SK-N-SH (cell line): ENCODE measurements around the gene ACD. TPM values are rescaled to one million over a fixed set of nuclear protein-coding genes. Genes with fewer than 3 reads are reported as not detected.

Experiments used
- CTCF ChIA-PET: fragments of 300-600, 350-600 bp; formaldehyde crosslinking; extraction: SDS; loops from one replicate; lab custom pipeline; 2021; lab: Yijun Ruan, JAX
- POLR2A ChIA-PET: fragments of 350-600 bp; sonication (Branson Sonifier 250); formaldehyde crosslinking; extraction: SDS; loops from one replicate; lab custom pipeline; 2020; ENCODE audit warnings: antibody characterized with exemption, inconsistent platforms; lab: Yijun Ruan, JAX
- DNase-seq: peaks from one replicate; pipeline ENCODE4 v3.0.0; 2012
- H2AFZ ChIP-seq: fragments of 200-600 bp; sonication (generic); 2 replicates; pipeline ENCODE4 v1.8.1; 2016; ENCODE audit warnings: antibody characterized with exemption, mild to moderate bottlenecking, low read depth
- H3F3A ChIP-seq: fragments of 200-600 bp; sonication (generic); replicated peaks from 2 replicates; pipeline ENCODE3; 2016; ENCODE audit warnings: antibody characterized with exemption, mild to moderate bottlenecking; ENCODE audit not compliant: insufficient read depth
- H3K27ac ChIP-seq, 2 experiments: fragments of 200-500 bp in 1 of 2; fragments of 200-600 bp in 1 of 2; sonication (Bioruptor generic) in 1 of 2; sonication (generic), shearing (Covaris generic) in 1 of 2; 2 replicates each; pipeline versions ENCODE4 v1.5.1 to v1.6.1; 2014 to 2016; ENCODE audit warnings: low read depth in 2 of 2, inconsistent platforms in 1 of 2, low read length in 1 of 2, mild to moderate bottlenecking in 1 of 2, mixed read lengths in 1 of 2
- H3K27me3 ChIP-seq: fragments of 200-600 bp; sonication (generic), shearing (Covaris generic); 2 replicates; pipeline ENCODE4 v1.6.1; 2016; ENCODE audit warnings: mixed run types; ENCODE audit not compliant: insufficient read depth
- H3K36me3 ChIP-seq, 2 experiments: fragments of 200-500 bp in 1 of 2; fragments of 200-600 bp in 1 of 2; sonication (Bioruptor generic) in 1 of 2; sonication (generic) in 1 of 2; replicated peaks in 1 of 2; 2 replicates each; pipeline versions ENCODE3 to v1.5.1; 2014 to 2016; ENCODE audit warnings: low read length in 1 of 2, mild to moderate bottlenecking in 1 of 2; ENCODE audit not compliant: insufficient read depth in 2 of 2, control insufficient read depth in 1 of 2
- H3K4me1 ChIP-seq, 2 experiments: fragments of 200-500 bp in 1 of 2; fragments of 200-600 bp in 1 of 2; sonication (Bioruptor generic) in 1 of 2; sonication (generic), shearing (Covaris generic) in 1 of 2; 2 replicates each; pipeline versions ENCODE4 v1.5.1 to v1.6.1; 2014 to 2016; ENCODE audit warnings: low read depth in 1 of 2, low read length in 1 of 2, mixed run types in 1 of 2; ENCODE audit not compliant: insufficient read depth in 2 of 2, control insufficient read depth in 1 of 2
- H3K4me2 ChIP-seq: fragments of 200-600 bp; sonication (generic), shearing (Covaris generic); 2 replicates; pipeline ENCODE4 v1.6.1; 2017; ENCODE audit warnings: mixed run types
- H3K4me3 ChIP-seq, 2 experiments: fragments of 200-500 bp in 1 of 2; fragments of 200-600 bp in 1 of 2; sonication (Bioruptor generic) in 1 of 2; sonication (generic), shearing (Covaris generic) in 1 of 2; 2 replicates each; pipeline versions ENCODE4 v1.5.1 to v1.8.1; 2014 to 2016; ENCODE audit warnings: low read depth in 2 of 2, inconsistent platforms in 1 of 2, low read length in 1 of 2, mild to moderate bottlenecking in 1 of 2, mixed read lengths in 1 of 2, moderate library complexity in 1 of 2
- H3K79me2 ChIP-seq: fragments of 200-600 bp; sonication (generic); 2 replicates; pipeline ENCODE4 v1.8.1; 2017; ENCODE audit warnings: mild to moderate bottlenecking; ENCODE audit not compliant: insufficient read depth
- H3K9ac ChIP-seq: fragments of 200-600 bp; sonication (generic); 2 replicates; pipeline ENCODE4 v1.6.1; 2017; ENCODE audit warnings: mixed run types
- H3K9me2 ChIP-seq: fragments of 200-600 bp; sonication (generic); 2 replicates; pipeline ENCODE4 v1.6.1; 2017; ENCODE audit warnings: mixed run types
- H3K9me3 ChIP-seq: fragments of 200-600 bp; sonication (generic); 2 replicates; pipeline ENCODE4 v1.6.1; 2017; ENCODE audit warnings: mixed run types, mild to moderate bottlenecking, moderate library complexity
- H4K20me1 ChIP-seq: fragments of 200-600 bp; sonication (generic); 2 replicates; pipeline ENCODE4 v1.6.1; 2017; ENCODE audit warnings: mild to moderate bottlenecking, mixed run types; ENCODE audit not compliant: insufficient read depth
- EZH2phosphoT487 ChIP-seq: fragments of 200-600 bp; sonication (generic); IDR thresholded peaks from 2 replicates; pipeline ENCODE4 v1.6.1; 2017; ENCODE audit warnings: low read depth, mixed run types, mild to moderate bottlenecking, antibody characterized with exemption, moderate library complexity, borderline replicate concordance
- GABPA ChIP-seq: IDR thresholded peaks from 2 replicates; pipeline ENCODE4 v1.4.0; 2012; ENCODE audit warnings: low read depth, mild to moderate bottlenecking
- RFX5 ChIP-seq: IDR thresholded peaks from 2 replicates; pipeline ENCODE4 v1.6.1; 2012; ENCODE audit warnings: mild to moderate bottlenecking, improper control_type of control experiment, low read length
- TAF1 ChIP-seq: IDR thresholded peaks from 2 replicates; pipeline ENCODE4 v1.6.1; 2012; ENCODE audit warnings: low read depth, mild to moderate bottlenecking, low read length, moderate library complexity, borderline replicate concordance
- YY1 ChIP-seq: IDR thresholded peaks from 2 replicates; pipeline ENCODE4 v1.4.0; 2012; ENCODE audit warnings: low read depth, mild to moderate bottlenecking
- WGBS: methylation state at CpG from one replicate; pipeline ENCODE4 v1.1.6; 2017; ENCODE audit warnings: low lambda C conversion rate; 5-methylcytosine and 5-hydroxymethylcytosine counted together
- polyA plus RNA-seq, 3 experiments: library from polyadenylated mRNA; depleted of rRNA; stranded (reverse); fragments of >200 nt; gene quantifications; 2 replicates each; pipeline ENCODE4 v1.2.3, GENCODE V29; 2012
- TF ChIP-seq, protein P1 (sequence below): IDR thresholded peaks from 2 replicates; pipeline ENCODE4 v1.4.0; 2012; ENCODE audit warnings: low read depth
- TF ChIP-seq, protein P2 (sequence below): fragments of 150-350 bp; IDR thresholded peaks from 2 replicates; pipeline ENCODE4 v1.6.1; 2017; ENCODE audit warnings: antibody characterized with exemption, low read length, low read depth, borderline replicate concordance
- TF ChIP-seq, protein P3 (sequence below): fragments of 200-600 bp; sonication (generic); IDR thresholded peaks from 2 replicates; pipeline ENCODE4 v1.6.1; 2017; ENCODE audit warnings: antibody characterized with exemption, mild to moderate bottlenecking, moderate library complexity

The ACD gene
- polyA plus RNA-seq, 1 of the 3 experiments (the other 2 are of a cell fraction), result 37.8 TPM

DNA sequence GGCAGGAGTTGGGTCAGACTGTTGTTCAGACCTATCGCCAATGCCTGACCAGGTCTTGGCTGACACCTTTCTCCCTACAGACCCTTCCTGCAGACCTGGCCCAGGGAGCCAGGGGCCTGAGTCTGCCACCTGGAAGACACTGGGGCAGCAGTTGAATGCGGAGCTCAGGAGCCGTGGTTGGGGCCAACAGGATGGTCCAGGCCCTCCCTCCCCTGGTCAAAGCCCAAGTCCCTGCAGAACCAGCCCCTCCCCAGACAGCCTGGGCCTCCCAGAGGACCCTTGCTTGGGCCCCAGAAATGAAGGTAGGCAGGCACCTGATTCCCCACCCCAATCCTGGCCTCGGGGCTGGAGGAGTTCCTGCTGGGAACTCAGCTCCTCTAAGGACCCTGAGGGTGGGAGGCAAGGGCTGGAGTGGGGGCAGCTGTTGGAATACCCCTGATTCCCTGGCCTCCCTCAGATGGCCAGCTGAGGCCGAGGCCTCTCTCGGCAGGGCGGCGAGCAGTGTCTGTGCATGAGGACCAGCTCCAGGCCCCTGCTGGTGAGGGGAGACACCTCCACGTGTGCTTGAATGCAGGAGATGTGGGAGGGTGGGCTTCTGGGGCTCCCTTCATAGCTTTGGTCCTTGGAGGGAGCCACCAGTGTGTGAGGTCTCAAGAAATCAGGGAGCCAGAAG, 3.6 kb downstream of the ACD start:
- Histone ChIP-seq H3K4me3 (no peak overlapping the region), H3K27ac (no peak overlapping the region), H3K9me2 (no peaks in the 10 kb centered on the region), H3K9ac (no peak overlapping the region), H3K4me1 (peaks cover 0 to 25% of the 10 kb centered on the region in 2 experiments; a peak in 1 of 4 replicates), H2AFZ (no peak overlapping the region), H3K9me3 (no peaks in the 10 kb centered on the region), H3K4me2 (no peak overlapping the region), H3K79me2 (peaks cover 17% of the 10 kb centered on the region), H3F3A (peaks cover 13% of the 10 kb centered on the region), H3K27me3 (no peaks in the 10 kb centered on the region), H3K36me3 (peaks cover 0 to 13% of the 10 kb centered on the region in 2 experiments), H4K20me1 (peaks cover 7% of the 10 kb centered on the region; the same call in 1 of the 2 replicates)
- ChIA-PET CTCF (interaction anchor here (1.0 to 18.3 kb wide), 3 partner anchors 12 to 133 kb away, joined by 3 to 246 read pairs (median 8); partner anchors contain the start of genes CARMIL2 and CTCF), POLR2A (interaction anchor here (0.8 kb wide), 1 partner anchor 10 kb away, joined by 3 read pairs; no protein-coding TSS in a partner anchor)
- TF ChIP-seq, protein P1, sequence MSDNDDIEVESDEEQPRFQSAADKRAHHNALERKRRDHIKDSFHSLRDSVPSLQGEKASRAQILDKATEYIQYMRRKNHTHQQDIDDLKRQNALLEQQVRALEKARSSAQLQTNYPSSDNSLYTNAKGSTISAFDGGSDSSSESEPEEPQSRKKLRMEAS, result no peak
- TF ChIP-seq RFX5 (no peak), GABPA (no peak)
- TF ChIP-seq, protein P2, sequence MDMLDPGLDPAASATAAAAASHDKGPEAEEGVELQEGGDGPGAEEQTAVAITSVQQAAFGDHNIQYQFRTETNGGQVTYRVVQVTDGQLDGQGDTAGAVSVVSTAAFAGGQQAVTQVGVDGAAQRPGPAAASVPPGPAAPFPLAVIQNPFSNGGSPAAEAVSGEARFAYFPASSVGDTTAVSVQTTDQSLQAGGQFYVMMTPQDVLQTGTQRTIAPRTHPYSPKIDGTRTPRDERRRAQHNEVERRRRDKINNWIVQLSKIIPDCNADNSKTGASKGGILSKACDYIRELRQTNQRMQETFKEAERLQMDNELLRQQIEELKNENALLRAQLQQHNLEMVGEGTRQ, result no peak
- TF ChIP-seq, protein P3, sequence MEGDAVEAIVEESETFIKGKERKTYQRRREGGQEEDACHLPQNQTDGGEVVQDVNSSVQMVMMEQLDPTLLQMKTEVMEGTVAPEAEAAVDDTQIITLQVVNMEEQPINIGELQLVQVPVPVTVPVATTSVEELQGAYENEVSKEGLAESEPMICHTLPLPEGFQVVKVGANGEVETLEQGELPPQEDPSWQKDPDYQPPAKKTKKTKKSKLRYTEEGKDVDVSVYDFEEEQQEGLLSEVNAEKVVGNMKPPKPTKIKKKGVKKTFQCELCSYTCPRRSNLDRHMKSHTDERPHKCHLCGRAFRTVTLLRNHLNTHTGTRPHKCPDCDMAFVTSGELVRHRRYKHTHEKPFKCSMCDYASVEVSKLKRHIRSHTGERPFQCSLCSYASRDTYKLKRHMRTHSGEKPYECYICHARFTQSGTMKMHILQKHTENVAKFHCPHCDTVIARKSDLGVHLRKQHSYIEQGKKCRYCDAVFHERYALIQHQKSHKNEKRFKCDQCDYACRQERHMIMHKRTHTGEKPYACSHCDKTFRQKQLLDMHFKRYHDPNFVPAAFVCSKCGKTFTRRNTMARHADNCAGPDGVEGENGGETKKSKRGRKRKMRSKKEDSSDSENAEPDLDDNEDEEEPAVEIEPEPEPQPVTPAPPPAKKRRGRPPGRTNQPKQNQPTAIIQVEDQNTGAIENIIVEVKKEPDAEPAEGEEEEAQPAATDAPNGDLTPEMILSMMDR, result no peak
- no peak for DNase-seq
- WGBS, result 79% methylated on average over 4 of the region's 9 CpGs

DNA sequence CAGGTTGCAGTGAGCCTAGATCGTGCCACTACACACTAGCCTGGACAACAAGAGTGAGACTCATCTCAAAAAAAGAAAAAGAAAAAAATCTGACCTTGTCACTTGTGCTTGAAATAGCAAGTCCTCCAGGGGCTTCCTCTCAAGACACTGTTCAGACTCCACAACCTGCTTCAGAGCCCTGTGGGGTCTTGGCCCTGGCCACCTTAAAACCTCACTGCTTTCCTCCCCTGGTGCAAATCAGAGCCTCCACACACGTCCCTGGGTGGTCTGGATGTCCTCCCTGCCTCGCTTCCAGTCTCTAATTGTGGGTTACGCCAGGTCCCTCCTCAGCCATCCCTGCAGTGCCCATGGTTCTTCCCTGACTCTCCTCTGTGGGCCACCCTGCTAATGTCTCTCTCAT, 4.7 kb downstream of the ACD start:
- CTCF ChIA-PET, result interaction anchor here (2.3 to 18.3 kb wide), 2 partner anchors 11 to 132 kb away, joined by 8 to 246 read pairs; partner anchors contain the start of gene CARMIL2

More for the DNA sequence above, 4.7 kb downstream of the ACD start:
- Histone ChIP-seq H3K9ac (no peak overlapping the region), H3F3A (peaks cover 6% of the 10 kb centered on the region), H3K9me2 (no peaks in the 10 kb centered on the region), H3K36me3 (peaks cover 0 to 13% of the 10 kb centered on the region in 2 experiments), H3K4me3 (no peak overlapping the region), H4K20me1 (peaks cover 7% of the 10 kb centered on the region; the same call in 1 of the 2 replicates), H3K9me3 (no peaks in the 10 kb centered on the region), H3K4me1 (peaks cover 0 to 20% of the 10 kb centered on the region in 2 experiments; a peak in 1 of 4 replicates), H3K4me2 (no peak overlapping the region), H3K27me3 (no peaks in the 10 kb centered on the region), H3K27ac (no peak overlapping the region), H2AFZ (no peak overlapping the region), H3K79me2 (peaks cover 17% of the 10 kb centered on the region)
- POLR2A ChIA-PET, result no interaction called here
- WGBS, result 86% methylated on average over 4 of the region's 4 CpGs
- DNase-seq, result no peak
- TF ChIP-seq EZH2phosphoT487 (no peak), YY1 (no peak), TAF1 (no peak)
